HepG2 (cell line): ENCODE data around the gene ICE2. TPM values are rescaled to one million over a fixed set of nuclear protein-coding genes. Genes with fewer than 3 reads are reported as not detected.

Experiments
- FOSL2 ChIP-seq: sonication (generic); formaldehyde crosslinking; IDR thresholded peaks from 2 replicates; pipeline ENCODE4 v1.4.0; 2020; ENCODE audit warnings: missing genetic modification reagents
- KLF11 ChIP-seq: IDR thresholded peaks from 2 replicates; pipeline ENCODE4 v1.6.1; 2016; ENCODE audit warnings: missing compliant biosample characterization
- MXI1 ChIP-seq: IDR thresholded peaks from 3 replicates; pipeline ENCODE4 v1.6.1; 2012; ENCODE audit warnings: low read depth, low read length, inconsistent platforms, borderline replicate concordance
- NR2F6 ChIP-seq, 2 experiments: IDR thresholded peaks; 2 replicates each; pipeline ENCODE4 v1.6.1; 2016; ENCODE audit warnings: antibody characterized with exemption in 1 of 2, mild to moderate bottlenecking in 1 of 2
- PHF20 ChIP-seq: sonication (generic); formaldehyde crosslinking; IDR thresholded peaks from 2 replicates; pipeline ENCODE4 v1.5.0; 2020; ENCODE audit warnings: mild to moderate bottlenecking, missing genetic modification reagents
- RELA ChIP-seq: sonication (generic); formaldehyde crosslinking; IDR thresholded peaks from 2 replicates; pipeline ENCODE4 v1.4.0; 2020; ENCODE audit warnings: missing genetic modification reagents
- ZBTB1 ChIP-seq: sonication (generic); formaldehyde crosslinking; IDR thresholded peaks from 2 replicates; pipeline ENCODE4 v1.4.0; 2020; ENCODE audit warnings: missing genetic modification reagents, borderline replicate concordance
- ZNF10 ChIP-seq: sonication (generic); formaldehyde crosslinking; IDR thresholded peaks from 2 replicates; pipeline ENCODE4 v1.4.0; 2020; ENCODE audit warnings: mild to moderate bottlenecking, low read depth, missing genetic modification reagents, borderline replicate concordance
- ZNF121 ChIP-seq: sonication (generic); formaldehyde crosslinking; IDR thresholded peaks from 2 replicates; pipeline ENCODE4 v1.5.0; 2020; ENCODE audit warnings: mild to moderate bottlenecking, missing genetic modification reagents
- ZNF335 ChIP-seq: sonication (generic); formaldehyde crosslinking; IDR thresholded peaks from 2 replicates; pipeline ENCODE4 v1.4.0; 2020; ENCODE audit warnings: missing genetic modification reagents
- ZNF441 ChIP-seq: sonication (generic); formaldehyde crosslinking; IDR thresholded peaks from 2 replicates; pipeline ENCODE4 v1.7.0; 2021; ENCODE audit warnings: missing genetic modification reagents, borderline replicate concordance
- ZNF589 ChIP-seq: sonication (generic); formaldehyde crosslinking; conservative IDR thresholded peaks from 2 replicates; pipeline ENCODE4 v1.8.0; 2022; ENCODE audit warnings: mild to moderate bottlenecking, moderate library complexity, missing genetic modification reagents
- ZNF660 ChIP-seq: sonication (generic); formaldehyde crosslinking; IDR thresholded peaks from 2 replicates; pipeline ENCODE4 v1.5.1; 2020; ENCODE audit warnings: mild to moderate bottlenecking, low read depth, missing genetic modification reagents, borderline replicate concordance
- ZNF879 ChIP-seq: sonication (generic); formaldehyde crosslinking; IDR thresholded peaks from 2 replicates; pipeline ENCODE4 v1.8.1; 2023; ENCODE audit warnings: missing genetic modification reagents
- polyA plus RNA-seq, 8 experiments: library from polyadenylated mRNA; depleted of rRNA in 3 of 8; stranded (reverse) in 7 of 8; unstranded in 1 of 8; fragments of >200 nt; fragmentation: Illumina TruSeq in 4 of 8; extraction: Trizol in 4 of 8; gene quantifications; 2 replicates each; pipeline versions ENCODE4 v1.2.1 to v1.2.3, GENCODE V29; 2011 to 2016; ENCODE audit warnings: low read depth in 4 of 8, missing spikeins in 1 of 8, mixed read lengths in 1 of 8; ENCODE audit not compliant: insufficient read depth in 1 of 8
- total RNA-seq, 5 experiments: library from RNA; depleted of rRNA; stranded (reverse); fragments of >200 nt; fragmentation: Illumina TruSeq; extraction: Trizol; gene quantifications; 2 replicates each; pipeline ENCODE4 v1.2.3, GENCODE V29; 2016; ENCODE audit warnings: low read depth in 1 of 5
- TF ChIP-seq, protein P1 (sequence below): IDR thresholded peaks from 2 replicates; pipeline ENCODE4 v1.6.1; 2012; ENCODE audit warnings: low read depth, low read length, improper control_type of control experiment
- TF ChIP-seq, protein P2 (sequence below): sonication (generic); formaldehyde crosslinking; IDR thresholded peaks from 2 replicates; pipeline ENCODE4 v1.4.0; 2020; ENCODE audit warnings: missing genetic modification reagents
- TF ChIP-seq, protein P3 (sequence below): IDR thresholded peaks from 2 replicates; pipeline ENCODE4 v1.6.1; 2016; ENCODE audit warnings: low read depth
- TF ChIP-seq, protein P4 (sequence below): sonication (generic); formaldehyde crosslinking; IDR thresholded peaks from 2 replicates; pipeline ENCODE4 v1.4.0; 2020; ENCODE audit warnings: missing genetic modification reagents, low read depth, mild to moderate bottlenecking, borderline replicate concordance
- TF ChIP-seq, protein P5 (sequence below): sonication (generic); formaldehyde crosslinking; IDR thresholded peaks from 2 replicates; pipeline ENCODE4 v1.5.1; 2020; ENCODE audit warnings: missing genetic modification reagents, mild to moderate bottlenecking, borderline replicate concordance
- TF ChIP-seq, protein P6 (sequence below): sonication (generic); formaldehyde crosslinking; IDR thresholded peaks from 2 replicates; pipeline ENCODE4 v1.8.0; 2022; ENCODE audit warnings: mild to moderate bottlenecking, missing genetic modification reagents, moderate library complexity
- TF ChIP-seq, protein P7 (sequence below): sonication (generic); formaldehyde crosslinking; IDR thresholded peaks from 2 replicates; pipeline ENCODE4 v1.4.0; 2020; ENCODE audit warnings: missing genetic modification reagents

Gene ICE2
- total and polyA plus RNA-seq, 2 of the 13 experiments (the other 11 are each of a cell fraction or from before 2014, with no cell fraction given) = 24.8 to 26.4 TPM

DNA sequence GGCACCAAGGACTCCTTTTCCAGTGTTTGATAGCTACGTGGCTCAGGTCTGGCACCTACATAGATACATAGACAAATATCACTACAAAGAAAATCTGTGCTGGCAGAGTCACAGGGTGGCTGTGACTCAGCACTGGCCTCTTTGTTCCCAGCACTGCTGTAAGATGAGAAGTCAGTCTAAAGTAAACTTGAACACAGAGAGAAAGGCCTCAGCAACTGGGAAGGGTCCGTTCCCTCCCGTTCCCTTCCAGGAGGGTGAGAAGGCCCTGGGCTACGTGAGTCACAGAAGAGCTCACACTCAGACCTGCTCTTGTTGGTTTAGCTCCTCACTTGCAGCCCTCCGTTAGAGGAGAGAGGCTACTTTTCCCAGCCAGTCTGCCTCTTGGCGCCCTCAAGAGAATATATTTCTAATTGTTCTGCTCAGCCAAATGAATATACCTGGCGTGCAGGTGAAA is 104.3 kb downstream of the ICE2 start (continued):
- TF ChIP-seq ZNF660 (no peak), RELA (CRISPR knock-in tag) (no peak), ZNF879 (CRISPR knock-in tag) (no peak), NR2F6 (IDR thresholded peaks at IDR 0.05) (peak; percentile 39), NR2F6 (CRISPR knock-in tag; IDR thresholded peaks at IDR 0.05) (peak; percentile 69; the same call in 1 of the 2 replicates), ZNF335 (no peak), ZNF441 (CRISPR knock-in tag) (no peak; the same call in 1 of the 2 replicates), ZNF121 (0 out of 2 replicates have a peak, but pooled peaks have one; percentile 9), ZBTB1 (CRISPR knock-in tag) (no peak), KLF11 (CRISPR knock-in tag) (no peak), ZNF589 (CRISPR knock-in tag) (no peak), FOSL2 (CRISPR knock-in tag) (peak; percentile 99), ZNF10 (CRISPR knock-in tag) (no peak), MXI1 (no peak; the same call in 2 of the 3 replicates), PHF20 (CRISPR knock-in tag) (no peak)
- TF ChIP-seq, protein P1, sequence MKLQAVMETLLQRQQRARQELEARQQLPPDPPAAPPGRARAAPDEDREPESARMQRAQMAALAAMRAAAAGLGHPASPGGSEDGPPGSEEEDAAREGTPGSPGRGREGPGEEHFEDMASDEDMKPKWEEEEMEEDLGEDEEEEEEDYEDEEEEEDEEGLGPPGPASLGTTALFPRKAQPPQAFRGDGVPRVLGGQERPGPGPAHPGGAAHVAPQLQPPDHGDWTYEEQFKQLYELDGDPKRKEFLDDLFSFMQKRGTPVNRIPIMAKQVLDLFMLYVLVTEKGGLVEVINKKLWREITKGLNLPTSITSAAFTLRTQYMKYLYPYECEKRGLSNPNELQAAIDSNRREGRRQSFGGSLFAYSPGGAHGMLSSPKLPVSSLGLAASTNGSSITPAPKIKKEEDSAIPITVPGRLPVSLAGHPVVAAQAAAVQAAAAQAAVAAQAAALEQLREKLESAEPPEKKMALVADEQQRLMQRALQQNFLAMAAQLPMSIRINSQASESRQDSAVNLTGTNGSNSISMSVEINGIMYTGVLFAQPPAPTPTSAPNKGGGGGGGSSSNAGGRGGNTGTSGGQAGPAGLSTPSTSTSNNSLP = peak; percentile 82
- TF ChIP-seq, protein P2, sequence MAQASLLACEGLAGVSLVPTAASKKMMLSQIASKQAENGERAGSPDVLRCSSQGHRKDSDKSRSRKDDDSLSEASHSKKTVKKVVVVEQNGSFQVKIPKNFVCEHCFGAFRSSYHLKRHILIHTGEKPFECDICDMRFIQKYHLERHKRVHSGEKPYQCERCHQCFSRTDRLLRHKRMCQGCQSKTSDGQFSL (CRISPR knock-in tag) = no peak
- TF ChIP-seq, protein P3, sequence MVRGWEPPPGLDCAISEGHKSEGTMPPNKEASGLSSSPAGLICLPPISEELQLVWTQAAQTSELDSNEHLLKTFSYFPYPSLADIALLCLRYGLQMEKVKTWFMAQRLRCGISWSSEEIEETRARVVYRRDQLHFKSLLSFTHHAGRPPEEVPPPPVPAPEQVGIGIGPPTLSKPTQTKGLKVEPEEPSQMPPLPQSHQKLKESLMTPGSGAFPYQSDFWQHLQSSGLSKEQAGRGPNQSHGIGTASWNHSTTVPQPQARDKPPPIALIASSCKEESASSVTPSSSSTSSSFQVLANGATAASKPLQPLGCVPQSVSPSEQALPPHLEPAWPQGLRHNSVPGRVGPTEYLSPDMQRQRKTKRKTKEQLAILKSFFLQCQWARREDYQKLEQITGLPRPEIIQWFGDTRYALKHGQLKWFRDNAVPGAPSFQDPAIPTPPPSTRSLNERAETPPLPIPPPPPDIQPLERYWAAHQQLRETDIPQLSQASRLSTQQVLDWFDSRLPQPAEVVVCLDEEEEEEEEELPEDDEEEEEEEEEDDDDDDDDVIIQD (CRISPR knock-in tag) = no peak
- TF ChIP-seq, protein P4, sequence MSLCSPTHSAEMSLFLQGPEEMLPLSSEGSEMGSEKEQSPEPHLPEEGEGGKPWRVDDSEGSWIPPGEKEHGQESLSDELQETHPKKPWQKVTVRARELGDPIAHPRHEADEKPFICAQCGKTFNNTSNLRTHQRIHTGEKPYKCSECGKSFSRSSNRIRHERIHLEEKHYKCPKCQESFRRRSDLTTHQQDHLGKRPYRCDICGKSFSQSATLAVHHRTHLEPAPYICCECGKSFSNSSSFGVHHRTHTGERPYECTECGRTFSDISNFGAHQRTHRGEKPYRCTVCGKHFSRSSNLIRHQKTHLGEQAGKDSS (CRISPR knock-in tag) = peak; percentile 51; the same call in 1 of the 2 replicates
- TF ChIP-seq, protein P5, sequence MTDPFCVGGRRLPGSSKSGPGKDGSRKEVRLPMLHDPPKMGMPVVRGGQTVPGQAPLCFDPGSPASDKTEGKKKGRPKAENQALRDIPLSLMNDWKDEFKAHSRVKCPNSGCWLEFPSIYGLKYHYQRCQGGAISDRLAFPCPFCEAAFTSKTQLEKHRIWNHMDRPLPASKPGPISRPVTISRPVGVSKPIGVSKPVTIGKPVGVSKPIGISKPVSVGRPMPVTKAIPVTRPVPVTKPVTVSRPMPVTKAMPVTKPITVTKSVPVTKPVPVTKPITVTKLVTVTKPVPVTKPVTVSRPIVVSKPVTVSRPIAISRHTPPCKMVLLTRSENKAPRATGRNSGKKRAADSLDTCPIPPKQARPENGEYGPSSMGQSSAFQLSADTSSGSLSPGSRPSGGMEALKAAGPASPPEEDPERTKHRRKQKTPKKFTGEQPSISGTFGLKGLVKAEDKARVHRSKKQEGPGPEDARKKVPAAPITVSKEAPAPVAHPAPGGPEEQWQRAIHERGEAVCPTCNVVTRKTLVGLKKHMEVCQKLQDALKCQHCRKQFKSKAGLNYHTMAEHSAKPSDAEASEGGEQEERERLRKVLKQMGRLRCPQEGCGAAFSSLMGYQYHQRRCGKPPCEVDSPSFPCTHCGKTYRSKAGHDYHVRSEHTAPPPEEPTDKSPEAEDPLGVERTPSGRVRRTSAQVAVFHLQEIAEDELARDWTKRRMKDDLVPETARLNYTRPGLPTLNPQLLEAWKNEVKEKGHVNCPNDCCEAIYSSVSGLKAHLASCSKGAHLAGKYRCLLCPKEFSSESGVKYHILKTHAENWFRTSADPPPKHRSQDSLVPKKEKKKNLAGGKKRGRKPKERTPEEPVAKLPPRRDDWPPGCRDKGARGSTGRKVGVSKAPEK = no peak
- TF ChIP-seq, protein P6, sequence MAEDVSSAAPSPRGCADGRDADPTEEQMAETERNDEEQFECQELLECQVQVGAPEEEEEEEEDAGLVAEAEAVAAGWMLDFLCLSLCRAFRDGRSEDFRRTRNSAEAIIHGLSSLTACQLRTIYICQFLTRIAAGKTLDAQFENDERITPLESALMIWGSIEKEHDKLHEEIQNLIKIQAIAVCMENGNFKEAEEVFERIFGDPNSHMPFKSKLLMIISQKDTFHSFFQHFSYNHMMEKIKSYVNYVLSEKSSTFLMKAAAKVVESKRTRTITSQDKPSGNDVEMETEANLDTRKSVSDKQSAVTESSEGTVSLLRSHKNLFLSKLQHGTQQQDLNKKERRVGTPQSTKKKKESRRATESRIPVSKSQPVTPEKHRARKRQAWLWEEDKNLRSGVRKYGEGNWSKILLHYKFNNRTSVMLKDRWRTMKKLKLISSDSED (CRISPR knock-in tag) = no peak
- TF ChIP-seq, protein P7, sequence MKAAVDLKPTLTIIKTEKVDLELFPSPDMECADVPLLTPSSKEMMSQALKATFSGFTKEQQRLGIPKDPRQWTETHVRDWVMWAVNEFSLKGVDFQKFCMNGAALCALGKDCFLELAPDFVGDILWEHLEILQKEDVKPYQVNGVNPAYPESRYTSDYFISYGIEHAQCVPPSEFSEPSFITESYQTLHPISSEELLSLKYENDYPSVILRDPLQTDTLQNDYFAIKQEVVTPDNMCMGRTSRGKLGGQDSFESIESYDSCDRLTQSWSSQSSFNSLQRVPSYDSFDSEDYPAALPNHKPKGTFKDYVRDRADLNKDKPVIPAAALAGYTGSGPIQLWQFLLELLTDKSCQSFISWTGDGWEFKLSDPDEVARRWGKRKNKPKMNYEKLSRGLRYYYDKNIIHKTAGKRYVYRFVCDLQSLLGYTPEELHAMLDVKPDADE (CRISPR knock-in tag) = no peak
